Epithelial cell of proximal tubule (primary cell): ENCODE data around the gene SHANK1. TPM values are rescaled to one million over a fixed set of nuclear protein-coding genes. Genes with fewer than 3 reads are reported as not detected.

Experiments used
- DNase-seq: peaks from one replicate; pipeline ENCODE4 v3.0.0-alpha.2; 2011; ENCODE audit warnings: low read depth
- H3K4me3 ChIP-seq: 2 replicates; pipeline ENCODE4 v1.5.1; 2011; ENCODE audit warnings: low read depth, mild to moderate bottlenecking, low read length
- total RNA-seq: library from RNA; depleted of rRNA; stranded (reverse); fragments of >200 nt; gene quantifications from 2 replicates; pipeline ENCODE4 v1.2.3, GENCODE V29; 2015
- TF ChIP-seq, protein P1 (sequence below): conservative IDR thresholded peaks from 2 replicates; pipeline ENCODE4 v1.5.1; 2012; ENCODE audit warnings: low read depth, mild to moderate bottlenecking, low read length

The SHANK1 gene
- total RNA-seq, 1 donor from 2014 or later = 0.29 TPM

DNA sequence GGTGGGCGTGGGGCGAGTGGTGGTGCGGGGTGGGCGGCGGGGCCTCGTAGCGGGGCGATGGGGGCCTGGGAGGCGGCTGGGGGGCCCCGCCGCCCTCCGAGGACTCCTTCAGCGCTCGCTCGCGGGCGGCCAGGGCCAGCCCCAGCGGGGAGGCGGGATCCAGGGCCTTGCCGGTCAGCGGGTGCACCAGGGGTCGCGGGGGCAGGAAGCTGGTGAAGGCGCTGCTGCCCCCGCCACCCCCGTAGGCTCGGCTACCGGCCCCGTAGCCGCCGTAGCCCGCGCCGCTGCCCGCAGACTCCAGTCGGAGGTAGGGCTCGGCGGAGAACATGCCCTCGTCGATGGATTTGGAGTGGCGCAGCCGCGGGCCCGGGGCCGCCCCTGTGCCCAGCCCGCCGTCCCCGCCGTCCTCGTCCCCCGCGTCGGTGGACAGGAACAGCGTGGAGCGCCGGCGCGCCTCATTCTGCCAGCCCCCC, 51.8 kb downstream of the SHANK1 start:
- DNase-seq = no peak
- TF ChIP-seq, protein P1, sequence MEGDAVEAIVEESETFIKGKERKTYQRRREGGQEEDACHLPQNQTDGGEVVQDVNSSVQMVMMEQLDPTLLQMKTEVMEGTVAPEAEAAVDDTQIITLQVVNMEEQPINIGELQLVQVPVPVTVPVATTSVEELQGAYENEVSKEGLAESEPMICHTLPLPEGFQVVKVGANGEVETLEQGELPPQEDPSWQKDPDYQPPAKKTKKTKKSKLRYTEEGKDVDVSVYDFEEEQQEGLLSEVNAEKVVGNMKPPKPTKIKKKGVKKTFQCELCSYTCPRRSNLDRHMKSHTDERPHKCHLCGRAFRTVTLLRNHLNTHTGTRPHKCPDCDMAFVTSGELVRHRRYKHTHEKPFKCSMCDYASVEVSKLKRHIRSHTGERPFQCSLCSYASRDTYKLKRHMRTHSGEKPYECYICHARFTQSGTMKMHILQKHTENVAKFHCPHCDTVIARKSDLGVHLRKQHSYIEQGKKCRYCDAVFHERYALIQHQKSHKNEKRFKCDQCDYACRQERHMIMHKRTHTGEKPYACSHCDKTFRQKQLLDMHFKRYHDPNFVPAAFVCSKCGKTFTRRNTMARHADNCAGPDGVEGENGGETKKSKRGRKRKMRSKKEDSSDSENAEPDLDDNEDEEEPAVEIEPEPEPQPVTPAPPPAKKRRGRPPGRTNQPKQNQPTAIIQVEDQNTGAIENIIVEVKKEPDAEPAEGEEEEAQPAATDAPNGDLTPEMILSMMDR = no peak
- H3K4me3 ChIP-seq = no peak overlapping the region

DNA sequence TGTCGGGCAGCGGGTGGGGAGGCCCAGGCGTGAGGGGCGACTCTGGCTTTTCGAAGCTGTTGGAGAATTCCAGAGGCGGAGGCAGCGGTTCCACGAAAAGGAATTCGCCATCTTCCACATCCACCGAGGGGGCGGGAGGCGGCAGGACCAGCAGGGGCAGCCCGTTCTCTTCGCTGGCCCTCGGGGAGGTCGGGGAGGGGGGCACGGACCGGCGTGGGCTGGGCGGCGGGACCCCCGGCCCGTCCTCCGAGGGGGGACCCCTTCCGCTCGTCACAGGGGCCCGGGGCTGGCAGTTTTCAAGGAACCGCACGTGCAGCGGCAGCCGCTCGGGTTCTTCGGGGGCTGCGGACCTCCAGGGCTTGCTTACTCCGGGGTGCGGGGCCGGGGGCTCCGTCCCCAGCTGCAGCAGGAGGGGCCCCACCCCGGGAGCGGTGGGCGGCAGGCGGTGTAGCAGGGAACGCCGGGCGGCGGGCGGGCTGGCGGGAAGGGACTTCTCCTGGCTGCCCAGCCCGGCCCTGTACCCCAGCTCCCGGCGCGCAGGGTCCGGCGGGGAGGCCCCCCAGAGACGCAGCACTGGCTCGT, 52.3 kb downstream of the SHANK1 start:
- TF ChIP-seq, protein P1 = no peak
- no peak for DNase-seq
- no peak overlapping the region for H3K4me3 ChIP-seq

- no peak overlapping the region for H3K4me3 ChIP-seq
- DNase-seq = no peak
- TF ChIP-seq, protein P1 = no peak
Observed at GRCh38 chr19:50666346-50667176, 53.0 kb downstream of the SHANK1 start.

- H3K4me3 ChIP-seq = no peak overlapping the region
- TF ChIP-seq, protein P1 = no peak
- DNase-seq = no peak
Observed at GRCh38 chr19:50664204-50664603, 55.4 kb downstream of the SHANK1 start.

GRCh38 chr19:50663482-50663790, 56.2 kb downstream of the SHANK1 start:
- TF ChIP-seq, protein P1 = peak; percentile 61
- no peak overlapping the region for H3K4me3 ChIP-seq
- no peak for DNase-seq

DNA sequence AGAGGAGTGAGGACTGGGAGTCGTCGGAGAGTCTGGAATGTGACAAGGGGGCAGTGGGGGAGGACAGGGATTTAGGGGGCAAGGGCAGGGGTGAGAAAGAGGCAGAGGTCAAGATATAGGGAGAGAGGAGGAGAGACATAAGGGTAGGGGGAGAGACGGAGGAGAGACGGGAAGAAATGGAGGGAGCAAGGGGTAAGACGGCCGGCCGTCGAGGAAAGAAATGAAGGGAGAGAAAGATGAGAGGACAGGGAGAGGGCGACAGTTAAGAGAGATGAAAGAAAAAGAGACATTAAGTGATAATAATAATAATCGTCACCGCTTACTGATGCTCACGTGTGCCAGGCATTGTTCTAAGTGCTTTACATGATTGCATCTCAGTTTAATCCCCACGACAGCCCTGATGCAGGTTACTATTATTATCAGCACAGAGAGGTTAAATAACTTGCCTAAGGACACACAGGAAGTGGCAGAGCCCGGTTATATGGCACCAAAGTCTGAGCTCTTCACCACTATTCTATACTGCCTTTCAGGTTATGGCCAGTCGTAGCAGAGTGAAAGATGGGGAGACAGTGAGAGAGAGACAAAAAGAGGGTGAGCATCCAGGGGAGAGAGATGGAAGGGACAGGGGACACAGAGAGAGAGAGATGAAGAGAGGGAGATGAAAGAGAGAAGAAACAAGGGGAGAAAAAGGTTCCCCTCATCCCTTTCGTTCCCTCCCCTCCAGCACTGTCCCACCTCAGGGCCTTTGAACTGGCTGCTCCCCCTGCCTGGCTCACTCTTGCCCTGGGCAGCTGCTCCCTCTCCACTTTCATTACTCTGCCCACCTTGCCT, 56.7 kb downstream of the SHANK1 start:
- H3K4me3 ChIP-seq = no peak overlapping the region
- no peak for DNase-seq
- TF ChIP-seq, protein P1 = no peak
